ENCODE results near the gene USP17L29.
"Not testable (repeated sequence)": the region's sequence is repeated elsewhere in the genome, so short reads cannot be mapped to it uniquely, and the experiment has no call there.

The USP17L29 gene, protein sequence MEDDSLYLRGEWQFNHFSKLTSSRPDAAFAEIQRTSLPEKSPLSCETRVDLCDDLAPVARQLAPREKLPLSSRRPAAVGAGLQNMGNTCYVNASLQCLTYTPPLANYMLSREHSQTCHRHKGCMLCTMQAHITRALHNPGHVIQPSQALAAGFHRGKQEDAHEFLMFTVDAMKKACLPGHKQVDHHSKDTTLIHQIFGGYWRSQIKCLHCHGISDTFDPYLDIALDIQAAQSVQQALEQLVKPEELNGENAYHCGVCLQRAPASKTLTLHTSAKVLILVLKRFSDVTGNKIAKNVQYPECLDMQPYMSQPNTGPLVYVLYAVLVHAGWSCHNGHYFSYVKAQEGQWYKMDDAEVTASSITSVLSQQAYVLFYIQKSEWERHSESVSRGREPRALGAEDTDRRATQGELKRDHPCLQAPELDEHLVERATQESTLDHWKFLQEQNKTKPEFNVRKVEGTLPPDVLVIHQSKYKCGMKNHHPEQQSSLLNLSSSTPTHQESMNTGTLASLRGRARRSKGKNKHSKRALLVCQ

DNA sequence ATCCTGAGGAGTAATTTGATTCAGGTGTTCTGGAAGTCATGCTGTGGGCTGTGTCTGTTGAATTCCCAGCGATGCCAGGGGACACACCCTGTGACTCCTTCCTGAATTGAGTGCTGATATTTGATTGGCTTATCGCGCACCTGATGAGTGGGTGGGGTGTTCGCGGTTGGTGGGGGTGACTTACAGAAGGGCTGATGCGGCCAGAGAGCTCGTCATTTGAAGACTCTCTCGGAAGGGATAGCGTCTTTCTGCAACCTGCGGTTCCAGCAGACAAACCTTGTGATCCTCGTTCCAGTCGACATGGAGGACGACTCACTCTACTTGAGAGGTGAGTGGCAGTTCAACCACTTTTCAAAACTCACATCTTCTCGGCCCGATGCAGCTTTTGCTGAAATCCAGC is at the start of gene USP17L29:
TSS of gene USP17L29 (plus strand) at position 301 of the 400 bp plus-strand sequence. CDS start at position 301, 0 bp downstream.
- not testable (repeated sequence) for H3K27me3 Mint-ChIP-seq; H3K9me3 Mint-ChIP-seq; H3K36me3 Mint-ChIP-seq (ENCODE audit: low read depth)

DNA sequence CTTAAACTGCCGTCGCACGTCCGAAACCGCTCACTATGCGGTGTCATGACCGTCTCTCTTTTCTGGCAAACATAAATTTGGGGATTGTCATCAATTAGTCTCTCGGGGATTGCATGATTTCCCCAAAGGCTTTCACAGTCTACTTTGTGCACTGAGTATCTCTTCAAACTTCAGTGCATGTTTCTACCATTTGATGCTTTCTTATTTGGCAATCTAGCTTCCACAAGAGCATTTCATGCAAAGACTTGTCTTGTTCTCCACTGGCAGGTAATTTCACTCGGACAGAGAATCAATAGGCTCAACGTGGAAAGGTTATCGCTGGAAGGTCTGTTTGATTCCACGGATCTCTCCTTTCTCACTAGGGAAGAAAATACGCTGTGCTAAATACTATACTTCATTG is 29.2 kb upstream of the USP17L29 start:
- DNase-seq; H3K4me3 Mint-ChIP-seq; H3K9me3 Mint-ChIP-seq; H3K27ac Mint-ChIP-seq; H3K4me1 Mint-ChIP-seq (ENCODE audit: low read depth); H3K27me3 Mint-ChIP-seq; H3K36me3 Mint-ChIP-seq (ENCODE audit: low read depth): not testable (repeated sequence)

More for the DNA sequence above, at the start of gene USP17L29:
- not testable (repeated sequence) for H3K27ac Mint-ChIP-seq; DNase-seq; H3K4me1 Mint-ChIP-seq (ENCODE audit: low read depth); H3K4me3 Mint-ChIP-seq

DNA sequence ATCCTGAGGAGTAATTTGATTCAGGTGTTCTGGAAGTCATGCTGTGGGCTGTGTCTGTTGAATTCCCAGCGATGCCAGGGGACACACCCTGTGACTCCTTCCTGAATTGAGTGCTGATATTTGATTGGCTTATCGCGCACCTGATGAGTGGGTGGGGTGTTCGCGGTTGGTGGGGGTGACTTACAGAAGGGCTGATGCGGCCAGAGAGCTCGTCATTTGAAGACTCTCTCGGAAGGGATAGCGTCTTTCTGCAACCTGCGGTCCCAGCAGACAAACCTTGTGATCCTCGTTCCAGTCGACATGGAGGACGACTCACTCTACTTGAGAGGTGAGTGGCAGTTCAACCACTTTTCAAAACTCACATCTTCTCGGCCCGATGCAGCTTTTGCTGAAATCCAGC is 28.6 kb upstream of the USP17L29 start, which contains the start of gene USP17L24:
TSS of gene USP17L24 (plus strand) at position 301 of the 400 bp plus-strand sequence. CDS start at position 301, 0 bp downstream.
- not testable (repeated sequence) for H3K27ac Mint-ChIP-seq; H3K4me3 Mint-ChIP-seq; H3K4me1 Mint-ChIP-seq (ENCODE audit: low read depth); H3K27me3 Mint-ChIP-seq; DNase-seq; H3K9me3 Mint-ChIP-seq; H3K36me3 Mint-ChIP-seq (ENCODE audit: low read depth)

DNA sequence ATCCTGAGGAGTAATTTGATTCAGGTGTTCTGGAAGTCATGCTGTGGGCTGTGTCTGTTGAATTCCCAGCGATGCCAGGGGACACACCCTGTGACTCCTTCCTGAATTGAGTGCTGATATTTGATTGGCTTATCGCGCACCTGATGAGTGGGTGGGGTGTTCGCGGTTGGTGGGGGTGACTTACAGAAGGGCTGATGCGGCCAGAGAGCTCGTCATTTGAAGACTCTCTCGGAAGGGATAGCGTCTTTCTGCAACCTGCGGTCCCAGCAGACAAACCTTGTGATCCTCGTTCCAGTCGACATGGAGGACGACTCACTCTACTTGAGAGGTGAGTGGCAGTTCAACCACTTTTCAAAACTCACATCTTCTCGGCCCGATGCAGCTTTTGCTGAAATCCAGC is 23.8 kb upstream of the USP17L29 start, which contains the start of gene USP17L25:
TSS of gene USP17L25 (plus strand) at position 301 of the 400 bp plus-strand sequence. CDS start at position 301, 0 bp downstream.
- H3K9me3 Mint-ChIP-seq: not testable (repeated sequence)

DNA sequence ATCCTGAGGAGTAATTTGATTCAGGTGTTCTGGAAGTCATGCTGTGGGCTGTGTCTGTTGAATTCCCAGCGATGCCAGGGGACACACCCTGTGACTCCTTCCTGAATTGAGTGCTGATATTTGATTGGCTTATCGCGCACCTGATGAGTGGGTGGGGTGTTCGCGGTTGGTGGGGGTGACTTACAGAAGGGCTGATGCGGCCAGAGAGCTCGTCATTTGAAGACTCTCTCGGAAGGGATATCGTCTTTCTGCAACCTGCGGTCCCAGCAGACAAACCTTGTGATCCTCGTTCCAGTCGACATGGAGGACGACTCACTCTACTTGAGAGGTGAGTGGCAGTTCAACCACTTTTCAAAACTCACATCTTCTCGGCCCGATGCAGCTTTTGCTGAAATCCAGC is 19.1 kb upstream of the USP17L29 start, which contains the start of gene USP17L26:
TSS of gene USP17L26 (plus strand) at position 301 of the 400 bp plus-strand sequence. CDS start at position 301, 0 bp downstream.
- H3K27me3 Mint-ChIP-seq; H3K4me1 Mint-ChIP-seq (ENCODE audit: low read depth); H3K36me3 Mint-ChIP-seq (ENCODE audit: low read depth); H3K27ac Mint-ChIP-seq; H3K4me3 Mint-ChIP-seq; DNase-seq; H3K9me3 Mint-ChIP-seq: not testable (repeated sequence)

More for the DNA sequence above, 23.8 kb upstream of the USP17L29 start, which contains the start of gene USP17L25:
- not testable (repeated sequence) for DNase-seq; H3K27ac Mint-ChIP-seq; H3K4me3 Mint-ChIP-seq; H3K27me3 Mint-ChIP-seq; H3K4me1 Mint-ChIP-seq (ENCODE audit: low read depth); H3K36me3 Mint-ChIP-seq (ENCODE audit: low read depth)

DNA sequence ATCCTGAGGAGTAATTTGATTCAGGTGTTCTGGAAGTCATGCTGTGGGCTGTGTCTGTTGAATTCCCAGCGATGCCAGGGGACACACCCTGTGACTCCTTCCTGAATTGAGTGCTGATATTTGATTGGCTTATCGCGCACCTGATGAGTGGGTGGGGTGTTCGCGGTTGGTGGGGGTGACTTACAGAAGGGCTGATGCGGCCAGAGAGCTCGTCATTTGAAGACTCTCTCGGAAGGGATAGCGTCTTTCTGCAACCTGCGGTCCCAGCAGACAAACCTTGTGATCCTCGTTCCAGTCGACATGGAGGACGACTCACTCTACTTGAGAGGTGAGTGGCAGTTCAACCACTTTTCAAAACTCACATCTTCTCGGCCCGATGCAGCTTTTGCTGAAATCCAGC is 14.3 kb upstream of the USP17L29 start, which contains the start of gene USP17L5:
TSS of gene USP17L5 (plus strand) at position 301 of the 400 bp plus-strand sequence. CDS start at position 301, 0 bp downstream.
- H3K4me1 Mint-ChIP-seq (ENCODE audit: low read depth); DNase-seq; H3K4me3 Mint-ChIP-seq; H3K9me3 Mint-ChIP-seq; H3K27me3 Mint-ChIP-seq; H3K36me3 Mint-ChIP-seq (ENCODE audit: low read depth); H3K27ac Mint-ChIP-seq: not testable (repeated sequence)

DNA sequence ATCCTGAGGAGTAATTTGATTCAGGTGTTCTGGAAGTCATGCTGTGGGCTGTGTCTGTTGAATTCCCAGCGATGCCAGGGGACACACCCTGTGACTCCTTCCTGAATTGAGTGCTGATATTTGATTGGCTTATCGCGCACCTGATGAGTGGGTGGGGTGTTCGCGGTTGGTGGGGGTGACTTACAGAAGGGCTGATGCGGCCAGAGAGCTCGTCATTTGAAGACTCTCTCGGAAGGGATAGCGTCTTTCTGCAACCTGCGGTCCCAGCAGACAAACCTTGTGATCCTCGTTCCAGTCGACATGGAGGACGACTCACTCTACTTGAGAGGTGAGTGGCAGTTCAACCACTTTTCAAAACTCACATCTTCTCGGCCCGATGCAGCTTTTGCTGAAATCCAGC is 9.6 kb upstream of the USP17L29 start, which contains the start of gene USP17L27:
TSS of gene USP17L27 (plus strand) at position 301 of the 400 bp plus-strand sequence. CDS start at position 301, 0 bp downstream.
- not testable (repeated sequence) for H3K36me3 Mint-ChIP-seq (ENCODE audit: low read depth); H3K27ac Mint-ChIP-seq; H3K27me3 Mint-ChIP-seq; DNase-seq; H3K4me1 Mint-ChIP-seq (ENCODE audit: low read depth); H3K9me3 Mint-ChIP-seq; H3K4me3 Mint-ChIP-seq

DNA sequence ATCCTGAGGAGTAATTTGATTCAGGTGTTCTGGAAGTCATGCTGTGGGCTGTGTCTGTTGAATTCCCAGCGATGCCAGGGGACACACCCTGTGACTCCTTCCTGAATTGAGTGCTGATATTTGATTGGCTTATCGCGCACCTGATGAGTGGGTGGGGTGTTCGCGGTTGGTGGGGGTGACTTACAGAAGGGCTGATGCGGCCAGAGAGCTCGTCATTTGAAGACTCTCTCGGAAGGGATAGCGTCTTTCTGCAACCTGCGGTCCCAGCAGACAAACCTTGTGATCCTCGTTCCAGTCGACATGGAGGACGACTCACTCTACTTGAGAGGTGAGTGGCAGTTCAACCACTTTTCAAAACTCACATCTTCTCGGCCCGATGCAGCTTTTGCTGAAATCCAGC is 4.8 kb upstream of the USP17L29 start, which contains the start of gene USP17L28:
TSS of gene USP17L28 (plus strand) at position 301 of the 400 bp plus-strand sequence. CDS start at position 301, 0 bp downstream.
- not testable (repeated sequence) for H3K27me3 Mint-ChIP-seq; H3K4me3 Mint-ChIP-seq; H3K9me3 Mint-ChIP-seq; H3K36me3 Mint-ChIP-seq (ENCODE audit: low read depth); H3K4me1 Mint-ChIP-seq (ENCODE audit: low read depth); DNase-seq; H3K27ac Mint-ChIP-seq

DNA sequence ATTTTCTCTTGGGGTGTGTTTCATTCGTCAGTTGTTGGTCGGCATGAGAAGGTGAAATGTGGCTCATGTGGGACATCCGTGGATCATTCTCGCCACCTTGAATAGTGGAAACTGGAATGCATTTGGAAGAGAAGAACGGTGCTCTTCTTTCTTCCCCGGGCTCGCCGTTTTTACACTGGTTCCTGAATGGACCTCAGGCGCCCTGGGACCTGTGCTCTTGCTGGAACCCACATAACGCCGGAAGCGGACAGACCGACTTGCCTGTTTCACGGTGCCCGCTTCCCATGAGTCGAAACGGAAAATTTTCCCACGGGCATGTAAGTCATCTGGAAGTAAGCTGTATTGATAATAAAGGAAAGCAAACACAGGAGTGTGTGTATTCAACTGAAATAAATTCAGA is 2.6 kb upstream of the USP17L29 start:
- H3K27me3 Mint-ChIP-seq; H3K4me3 Mint-ChIP-seq; H3K36me3 Mint-ChIP-seq (ENCODE audit: low read depth): not testable (repeated sequence)

DNA sequence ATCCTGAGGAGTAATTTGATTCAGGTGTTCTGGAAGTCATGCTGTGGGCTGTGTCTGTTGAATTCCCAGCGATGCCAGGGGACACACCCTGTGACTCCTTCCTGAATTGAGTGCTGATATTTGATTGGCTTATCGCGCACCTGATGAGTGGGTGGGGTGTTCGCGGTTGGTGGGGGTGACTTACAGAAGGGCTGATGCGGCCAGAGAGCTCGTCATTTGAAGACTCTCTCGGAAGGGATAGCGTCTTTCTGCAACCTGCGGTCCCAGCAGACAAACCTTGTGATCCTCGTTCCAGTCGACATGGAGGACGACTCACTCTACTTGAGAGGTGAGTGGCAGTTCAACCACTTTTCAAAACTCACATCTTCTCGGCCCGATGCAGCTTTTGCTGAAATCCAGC is 9.4 kb downstream of the USP17L29 start, which contains the start of gene USP17L30:
TSS of gene USP17L30 (plus strand) at position 301 of the 400 bp plus-strand sequence. CDS start at position 301, 0 bp downstream.
- not testable (repeated sequence) for H3K27me3 Mint-ChIP-seq; H3K27ac Mint-ChIP-seq; H3K9me3 Mint-ChIP-seq; DNase-seq; H3K36me3 Mint-ChIP-seq (ENCODE audit: low read depth); H3K4me3 Mint-ChIP-seq; H3K4me1 Mint-ChIP-seq (ENCODE audit: low read depth)

More for the DNA sequence above, 2.6 kb upstream of the USP17L29 start:
- H3K9me3 Mint-ChIP-seq; H3K4me1 Mint-ChIP-seq (ENCODE audit: low read depth); H3K27ac Mint-ChIP-seq; DNase-seq: not testable (repeated sequence)

DNA sequence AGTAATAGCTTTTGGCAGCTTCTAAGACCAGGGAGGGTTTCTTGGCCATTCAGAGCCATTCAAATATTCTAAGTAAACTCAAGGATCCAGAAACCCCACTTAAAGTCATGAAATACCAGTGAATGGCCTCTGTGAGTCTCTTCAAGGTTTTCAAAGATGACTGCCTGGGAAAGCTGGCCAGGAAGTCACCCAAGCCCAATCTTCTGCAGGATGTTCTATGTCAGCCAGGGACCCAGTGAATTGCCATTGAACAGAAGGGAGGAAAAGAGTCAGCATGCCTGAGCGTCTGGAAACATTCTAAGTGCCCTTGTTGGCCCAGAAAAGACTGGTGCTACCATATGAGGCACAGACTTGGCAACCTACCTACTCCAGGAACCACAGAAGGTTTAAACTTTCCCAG is 26.4 kb downstream of the USP17L29 start:
- H3K4me3 Mint-ChIP-seq; DNase-seq; H3K36me3 Mint-ChIP-seq (ENCODE audit: low read depth); H3K27ac Mint-ChIP-seq; H3K4me1 Mint-ChIP-seq (ENCODE audit: low read depth); H3K27me3 Mint-ChIP-seq; H3K9me3 Mint-ChIP-seq: not testable (repeated sequence)

DNA sequence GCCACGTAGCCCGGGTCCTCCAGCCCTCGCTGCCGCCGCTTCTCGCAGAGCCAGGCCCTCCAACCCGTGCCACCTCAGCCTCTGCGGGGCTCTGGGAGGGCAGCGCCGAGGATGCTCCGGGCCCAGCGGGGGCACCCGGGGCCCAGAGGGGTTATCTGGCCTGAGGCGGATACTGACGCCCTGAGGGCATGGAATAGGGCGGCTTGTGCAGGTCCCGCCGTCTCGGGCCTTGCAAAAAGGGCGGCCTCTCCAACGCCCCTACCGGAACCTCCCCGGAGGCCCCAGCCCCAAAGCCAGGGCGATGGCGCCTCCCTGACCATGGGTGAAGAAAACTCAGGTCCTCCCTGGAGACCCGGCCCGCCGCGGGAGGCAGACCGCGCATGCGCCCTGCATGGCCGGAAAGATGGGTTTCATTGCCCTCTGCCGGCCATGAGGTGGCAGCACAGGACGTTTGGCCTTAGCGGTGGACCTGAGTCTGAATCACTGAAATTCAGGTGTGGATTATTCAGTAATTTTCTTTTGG is 27.6 kb downstream of the USP17L29 start:
- H3K27me3 Mint-ChIP-seq; H3K4me3 Mint-ChIP-seq; H3K9me3 Mint-ChIP-seq; H3K36me3 Mint-ChIP-seq (ENCODE audit: low read depth); H3K27ac Mint-ChIP-seq; H3K4me1 Mint-ChIP-seq (ENCODE audit: low read depth): not testable (repeated sequence)
- peak; percentile 66 for DNase-seq

DNA sequence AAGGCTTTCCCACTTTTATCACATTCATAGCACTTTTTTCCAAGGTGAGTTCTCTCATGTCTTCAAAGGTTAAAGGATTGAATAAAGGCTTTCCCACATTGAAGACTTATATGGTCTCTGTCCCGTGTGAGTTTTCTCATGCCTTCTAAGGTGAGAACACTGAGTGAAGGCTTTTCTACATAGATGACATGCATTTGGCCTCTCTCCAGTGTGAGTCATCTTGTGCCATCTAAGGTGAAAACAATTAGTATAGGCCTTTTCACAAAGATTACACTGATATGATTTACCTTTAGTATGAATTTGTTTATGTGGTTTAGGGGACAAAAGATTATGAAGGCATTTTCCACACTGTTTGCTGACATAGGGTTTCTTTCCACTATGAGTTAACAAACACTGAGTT is 30.7 kb downstream of the USP17L29 start:
- no peaks in the 10 kb centered on the region for H3K4me1 Mint-ChIP-seq (ENCODE audit: low read depth)
- no peaks in the 10 kb centered on the region for H3K9me3 Mint-ChIP-seq
- no peaks in the 10 kb centered on the region for H3K36me3 Mint-ChIP-seq (ENCODE audit: low read depth)
- DNase-seq: no peak
- H3K27me3 Mint-ChIP-seq: peaks cover 2% of the 10 kb centered on the region
- H3K27ac Mint-ChIP-seq: no peak overlapping the region
- no peak overlapping the region for H3K4me3 Mint-ChIP-seq

DNA sequence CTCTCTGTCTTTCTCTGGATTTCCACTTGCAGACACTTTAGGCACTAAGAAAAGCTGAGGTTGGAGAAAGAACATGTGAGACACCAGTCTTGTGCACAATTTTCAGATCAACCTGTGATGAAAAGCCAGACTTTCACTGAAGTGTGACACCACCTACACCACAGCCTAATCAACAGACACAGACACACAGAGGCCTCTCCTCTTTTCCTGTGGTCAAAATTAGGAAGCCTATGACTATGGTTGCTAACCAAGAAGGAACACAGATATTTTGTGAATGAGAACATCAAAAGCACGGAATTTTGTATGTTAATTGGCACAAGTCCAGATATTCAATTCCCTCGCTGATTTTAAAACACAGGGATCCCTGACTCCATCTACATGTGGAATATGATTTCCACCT is 35.6 kb downstream of the USP17L29 start:
- not testable (repeated sequence) for H3K27ac Mint-ChIP-seq

More for the DNA sequence above, 35.6 kb downstream of the USP17L29 start:
- not testable (repeated sequence) for H3K9me3 Mint-ChIP-seq; H3K27me3 Mint-ChIP-seq; H3K4me1 Mint-ChIP-seq (ENCODE audit: low read depth); H3K36me3 Mint-ChIP-seq (ENCODE audit: low read depth); DNase-seq; H3K4me3 Mint-ChIP-seq

Measured in activated T-cell treated with anti-CD3 and anti-CD28 coated beads, Interleukin-2, amount 50 U/mL, for 24 hours (primary cell).